Keratinocyte (primary cell): ENCODE data around the gene AGAP1.

Experiments
- CTCF ChIP-seq, 3 experiments: IDR thresholded peaks in 1 of 3; conservative IDR thresholded peaks in 1 of 3; optimal IDR thresholded peaks in 1 of 3; 2 replicates in 2 of 3; 3 replicates in 1 of 3; pipeline versions ENCODE3 to v1.5.1; 2011; ENCODE audit warnings: low read length in 3 of 3, mild to moderate bottlenecking in 3 of 3, moderate library complexity in 2 of 3, control low read depth in 1 of 3, inconsistent platforms in 1 of 3; ENCODE audit not compliant: insufficient read depth in 2 of 3; ENCODE audit errors: extremely low read depth in 1 of 3
- EZH2 ChIP-seq: IDR thresholded peaks from one replicate; pipeline ENCODE4 v1.6.1; 2012; ENCODE audit warnings: inconsistent platforms, mild to moderate bottlenecking, low read length, moderate library complexity

GRCh38 chr2:235988271-235989015 is 494.6 kb downstream of the AGAP1 start:
- TF ChIP-seq CTCF (optimal IDR thresholded peaks at IDR 0.05 in 1 of 3, IDR thresholded peaks at IDR 0.05 in 1 of 3, conservative IDR thresholded peaks at IDR 0.05 in 1 of 3; ENCODE audit: extremely low read depth in 1 of 3, insufficient read depth in 2 of 3, low read length in 3 of 3) (no peak), EZH2 (no peak)
